ENCODE results near the gene CBX4. TPM values are rescaled to one million over a fixed set of nuclear protein-coding genes. Genes with fewer than 3 reads are reported as not detected.

CBX4 gene
- total RNA-seq, 4 donors from 2014 or later = 5.5 to 16.6 (median 10.6) TPM

DNA sequence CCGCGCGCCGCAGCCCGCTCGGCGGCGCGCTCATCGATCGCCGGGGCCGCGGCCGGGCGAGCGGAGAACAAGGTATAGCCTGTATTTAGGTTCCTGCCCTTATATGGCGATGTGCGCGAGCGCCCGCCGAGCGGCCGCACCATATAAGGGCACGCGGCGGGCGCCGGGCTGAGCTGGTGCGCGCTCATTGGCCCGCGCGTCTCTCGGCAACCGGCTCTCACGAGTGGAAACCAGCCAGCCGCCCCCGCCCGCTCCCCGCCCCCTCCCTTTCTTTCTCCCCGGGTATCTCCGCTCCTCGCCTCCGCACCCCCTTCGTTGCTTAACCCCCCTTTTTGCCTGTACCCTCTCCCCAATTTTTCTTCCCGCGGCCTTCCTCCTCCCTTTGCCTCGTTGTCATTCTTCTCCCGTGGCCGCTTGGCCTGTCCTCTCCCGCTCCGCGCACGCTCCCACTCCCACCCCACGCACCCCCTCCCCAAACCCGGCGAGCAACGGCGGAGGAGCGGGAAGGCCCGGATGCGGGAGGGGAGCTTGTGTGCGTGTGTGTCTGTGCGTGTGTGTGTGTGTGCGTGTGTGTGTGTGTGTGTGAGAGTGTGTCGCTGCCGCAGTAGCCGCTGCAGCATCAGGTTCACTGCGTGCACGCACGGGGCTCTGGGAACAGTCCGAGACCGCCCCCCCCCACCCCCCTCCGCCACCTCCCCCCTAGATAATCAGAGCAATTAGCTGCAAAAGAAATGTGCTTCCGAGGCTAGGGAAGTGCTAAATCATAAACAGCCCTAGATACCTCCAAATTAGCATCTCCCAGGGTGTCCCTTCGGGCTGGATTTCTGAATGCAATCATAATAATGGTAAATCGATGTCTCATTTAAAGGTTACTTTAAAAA is 28.9 kb downstream of the CBX4 start:
- DNase-seq (ENCODE audit: low spot score) (no peak), ATAC-seq (ENCODE audit: low FRiP score) (peak; percentile 52)
- TF ChIP-seq, protein P1, sequence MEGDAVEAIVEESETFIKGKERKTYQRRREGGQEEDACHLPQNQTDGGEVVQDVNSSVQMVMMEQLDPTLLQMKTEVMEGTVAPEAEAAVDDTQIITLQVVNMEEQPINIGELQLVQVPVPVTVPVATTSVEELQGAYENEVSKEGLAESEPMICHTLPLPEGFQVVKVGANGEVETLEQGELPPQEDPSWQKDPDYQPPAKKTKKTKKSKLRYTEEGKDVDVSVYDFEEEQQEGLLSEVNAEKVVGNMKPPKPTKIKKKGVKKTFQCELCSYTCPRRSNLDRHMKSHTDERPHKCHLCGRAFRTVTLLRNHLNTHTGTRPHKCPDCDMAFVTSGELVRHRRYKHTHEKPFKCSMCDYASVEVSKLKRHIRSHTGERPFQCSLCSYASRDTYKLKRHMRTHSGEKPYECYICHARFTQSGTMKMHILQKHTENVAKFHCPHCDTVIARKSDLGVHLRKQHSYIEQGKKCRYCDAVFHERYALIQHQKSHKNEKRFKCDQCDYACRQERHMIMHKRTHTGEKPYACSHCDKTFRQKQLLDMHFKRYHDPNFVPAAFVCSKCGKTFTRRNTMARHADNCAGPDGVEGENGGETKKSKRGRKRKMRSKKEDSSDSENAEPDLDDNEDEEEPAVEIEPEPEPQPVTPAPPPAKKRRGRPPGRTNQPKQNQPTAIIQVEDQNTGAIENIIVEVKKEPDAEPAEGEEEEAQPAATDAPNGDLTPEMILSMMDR (IDR thresholded peaks at IDR 0.05) = no peak

DNA sequence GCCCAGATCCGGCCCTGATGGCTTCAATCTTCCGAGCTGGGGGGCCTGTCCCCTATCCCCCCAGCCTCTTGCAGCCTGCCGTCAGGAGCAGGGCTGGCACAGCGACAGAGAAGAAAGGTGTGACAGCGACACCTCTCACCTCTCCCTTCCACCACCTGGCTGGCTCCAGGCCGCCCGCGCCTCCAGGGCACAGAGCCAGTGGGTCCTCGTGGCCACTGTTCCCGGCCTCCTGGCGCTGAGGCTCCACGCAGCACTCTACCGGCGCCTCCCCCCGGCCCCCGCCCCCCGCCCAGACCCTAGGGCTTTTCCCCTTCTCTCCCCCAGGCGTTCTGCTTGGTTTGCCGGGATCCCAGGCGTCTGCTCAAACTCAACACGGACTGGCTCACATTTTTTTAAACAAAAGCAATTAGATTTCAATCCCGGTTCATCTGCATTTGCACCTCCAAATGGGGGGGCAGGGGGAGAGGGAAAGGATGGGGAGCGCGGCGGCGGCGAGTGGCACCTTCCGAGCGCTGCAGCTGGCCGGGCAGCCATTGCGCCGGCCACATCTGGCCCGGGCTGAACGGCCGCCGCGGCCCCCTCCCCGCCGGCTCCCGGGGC is 29.6 kb downstream of the CBX4 start:
- ATAC-seq (ENCODE audit: low FRiP score) (no peak), DNase-seq (ENCODE audit: low spot score) (no peak)
- TF ChIP-seq, protein P1 (IDR thresholded peaks at IDR 0.05) = no peak

DNA sequence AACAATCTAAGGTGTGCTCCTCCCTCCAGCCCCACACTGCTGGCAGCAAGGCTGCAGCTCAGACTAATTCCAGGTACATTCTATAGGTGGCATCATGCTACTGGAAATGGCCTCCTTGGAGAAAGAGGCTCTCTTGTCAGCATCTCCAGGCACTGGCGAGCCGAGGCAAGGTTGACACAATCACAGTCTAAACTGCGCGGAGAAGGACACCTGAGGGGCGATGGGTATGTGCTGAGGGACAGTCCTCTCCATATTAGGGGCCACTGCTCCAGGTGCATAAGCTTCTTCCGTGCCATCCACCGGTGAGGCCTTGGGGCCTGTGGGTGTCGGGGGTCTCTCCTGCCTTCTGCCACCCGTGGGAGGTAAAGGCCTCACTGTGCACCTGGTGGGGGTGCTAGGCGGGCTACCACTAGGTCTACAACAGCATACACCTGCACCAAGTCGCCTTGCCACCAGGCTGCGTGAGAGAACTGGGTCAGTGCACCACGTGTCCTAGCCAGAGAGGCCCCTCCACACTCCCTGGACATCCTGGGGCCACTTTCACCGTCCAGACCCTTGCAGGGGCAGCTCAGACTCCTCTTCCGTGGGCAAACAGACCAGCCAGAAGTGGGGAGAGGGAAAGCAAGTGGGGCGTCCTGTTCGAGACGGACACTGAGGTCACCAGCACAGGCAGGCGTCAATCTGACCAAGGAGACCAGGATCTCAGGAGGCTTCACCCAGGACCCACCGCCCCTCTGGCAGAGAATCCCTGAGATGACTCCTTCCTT is 30.3 kb downstream of the CBX4 start:
- TF ChIP-seq, protein P1 (IDR thresholded peaks at IDR 0.05) = no peak
- ATAC-seq (ENCODE audit: low FRiP score) = no peak

DNA sequence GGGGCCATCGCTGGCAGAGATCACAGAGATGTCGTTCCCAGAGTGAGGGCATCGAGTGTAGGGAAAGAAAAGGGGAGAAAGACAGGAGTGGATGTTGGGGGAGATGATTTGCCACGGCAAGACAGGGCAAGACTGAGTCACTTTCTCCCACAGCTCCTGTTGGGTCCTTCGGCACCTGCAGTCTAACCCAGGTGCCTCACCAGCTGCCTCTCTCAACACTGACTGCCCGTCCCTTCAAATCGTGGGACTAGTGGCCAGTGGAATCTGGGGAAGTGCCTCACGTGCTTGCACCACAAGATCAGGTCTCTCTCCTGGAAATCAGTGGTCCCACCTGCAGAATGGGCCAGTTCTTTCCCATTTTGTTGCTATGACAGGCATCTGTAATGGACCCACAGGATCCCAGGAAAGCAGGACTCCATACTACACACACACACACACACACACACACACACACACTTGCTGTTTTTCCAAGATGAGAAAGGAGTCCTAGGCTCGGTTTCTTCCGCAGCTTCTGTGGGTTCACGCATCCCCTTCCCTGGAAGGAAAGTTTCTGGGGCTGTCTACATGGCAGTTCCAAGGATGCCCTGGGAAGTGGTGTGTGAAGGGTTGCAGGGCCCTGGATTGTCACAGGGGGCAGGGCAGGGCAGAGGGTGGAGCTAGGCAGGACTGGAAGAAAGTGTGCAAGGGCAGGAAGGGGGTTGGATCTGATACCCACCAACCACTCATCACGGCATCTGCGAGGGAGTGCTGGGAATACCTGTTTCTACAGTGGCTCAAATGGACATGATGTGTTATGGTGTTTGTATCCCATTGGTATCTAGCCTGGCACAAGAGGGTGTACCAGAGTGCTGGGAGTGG is 32.1 kb downstream of the CBX4 start:
- DNase-seq (ENCODE audit: low spot score) = no peak
- TF ChIP-seq, protein P1 (IDR thresholded peaks at IDR 0.05) = no peak
- ATAC-seq (ENCODE audit: low FRiP score) = no peak

More for the DNA sequence above, 30.3 kb downstream of the CBX4 start:
- DNase-seq (ENCODE audit: low spot score) = no peak

DNA sequence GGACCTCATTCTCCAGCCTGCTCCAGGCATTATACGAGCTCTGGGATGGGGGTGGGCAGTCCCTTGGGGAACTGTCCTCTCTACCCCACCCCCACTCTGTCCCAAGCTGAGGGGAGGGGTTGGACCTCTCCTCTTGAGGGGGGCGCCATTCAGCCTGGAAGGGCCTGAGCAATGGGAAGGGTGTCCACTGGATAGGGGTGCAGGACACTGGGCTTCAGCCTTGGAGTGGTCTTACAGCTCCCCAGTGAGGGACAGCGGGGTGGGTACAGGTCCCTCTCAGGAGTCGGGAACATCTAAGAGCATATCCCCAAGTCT is 32.8 kb downstream of the CBX4 start:
- ATAC-seq (ENCODE audit: low FRiP score) = no peak
- TF ChIP-seq, protein P1 (IDR thresholded peaks at IDR 0.05) = no peak
- DNase-seq (ENCODE audit: low spot score) = no peak

DNA sequence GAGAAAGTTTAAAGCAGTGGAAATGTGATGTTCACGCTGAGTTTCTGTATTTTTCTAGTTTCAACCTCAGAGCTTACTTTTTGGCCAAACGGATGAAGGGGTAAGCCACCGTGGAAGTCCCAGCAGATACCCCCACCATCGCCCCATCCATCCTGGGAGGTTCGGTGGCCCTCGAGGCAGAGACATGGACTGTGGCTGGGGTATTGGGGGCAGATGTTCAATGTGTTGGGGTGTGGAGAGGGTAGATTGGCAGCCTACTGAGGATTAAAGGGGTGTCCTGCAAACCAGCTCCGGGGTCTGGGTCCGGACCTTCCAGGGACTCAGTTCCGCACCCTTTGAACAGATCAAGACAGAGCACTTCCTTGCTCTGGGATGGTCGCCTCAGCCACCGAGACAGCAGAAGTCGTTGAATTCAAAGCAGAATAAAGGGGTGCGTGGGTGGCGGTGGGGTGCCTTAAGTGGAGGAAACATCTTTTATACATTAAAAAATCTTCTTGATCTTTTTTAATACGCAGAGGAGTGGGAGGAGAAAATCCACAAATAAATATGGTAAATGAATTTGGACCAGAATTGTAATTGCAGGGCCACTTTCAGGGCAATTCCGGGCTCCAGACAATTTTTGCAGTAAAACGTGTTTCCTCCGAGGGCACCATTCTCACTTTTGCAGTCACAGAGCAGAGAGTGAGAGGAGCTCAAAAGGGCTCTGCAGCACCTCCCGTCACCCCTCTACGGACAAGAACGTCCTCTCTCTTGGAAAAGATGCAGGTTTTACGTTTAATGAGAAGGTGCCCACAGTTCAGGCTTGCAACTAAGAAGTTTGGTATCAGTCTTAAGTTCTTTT is 34.2 kb downstream of the CBX4 start:
- ATAC-seq (ENCODE audit: low FRiP score) (no peak), DNase-seq (ENCODE audit: low spot score) (no peak)
- TF ChIP-seq, protein P1 (IDR thresholded peaks at IDR 0.05) = no peak
